HG02571 (cell line): ENCODE data around the gene REXO1.
"Not testable (repeated sequence)": the region's sequence is repeated elsewhere in the genome, so short reads cannot be mapped to it uniquely, and the experiment has no call there.

Experiments
- ATAC-seq: cut with Tn5 transposase; IDR thresholded peaks from one replicate; pipeline ENCODE4 v1.9.1; 2021; ENCODE audit warnings: mild to moderate bottlenecking, moderate library complexity; ENCODE audit not compliant: unreplicated experiment

The REXO1 gene

GRCh38 chr19:1877280-1877660 is 29.0 kb upstream of the REXO1 start:
- not testable (repeated sequence) for ATAC-seq

- not testable (repeated sequence) for ATAC-seq
Measured at GRCh38 chr19:1876496-1877279, 28.4 kb upstream of the REXO1 start.

GRCh38 chr19:1875646-1876495 is 27.6 kb upstream of the REXO1 start:
- peak; percentile 65 for ATAC-seq

- not testable (repeated sequence) for ATAC-seq
Measured at GRCh38 chr19:1875265-1875645, 27.0 kb upstream of the REXO1 start.

GRCh38 chr19:1874554-1875185 is 26.4 kb upstream of the REXO1 start:
- no peak for ATAC-seq

GRCh38 chr19:1873524-1874473 is 25.5 kb upstream of the REXO1 start:
- no peak for ATAC-seq

GRCh38 chr19:1872807-1873523 is 24.7 kb upstream of the REXO1 start:
- ATAC-seq, result no peak

- ATAC-seq, result no peak
Measured at GRCh38 chr19:1871630-1872029, 23.3 kb upstream of the REXO1 start.

GRCh38 chr19:1871140-1871597 is 22.9 kb upstream of the REXO1 start:
- no peak for ATAC-seq

GRCh38 chr19:1868971-1869370 is 20.7 kb upstream of the REXO1 start:
- no peak for ATAC-seq

- no peak for ATAC-seq
Measured at GRCh38 chr19:1867349-1867724, 19.1 kb upstream of the REXO1 start.

- no peak for ATAC-seq
Measured at GRCh38 chr19:1866693-1867348, 18.5 kb upstream of the REXO1 start.

GRCh38 chr19:1865172-1866010 is 17.1 kb upstream of the REXO1 start:
- no peak for ATAC-seq

GRCh38 chr19:1864480-1865171 is 16.3 kb upstream of the REXO1 start:
- peak; percentile 34 for ATAC-seq

- peak; percentile 49 for ATAC-seq
Measured at GRCh38 chr19:1863638-1864479, 15.6 kb upstream of the REXO1 start.

- ATAC-seq, result no peak
Measured at GRCh38 chr19:1863328-1863637, 15.0 kb upstream of the REXO1 start, which contains the start of gene KLF16. TSS of gene KLF16 (minus strand) at chr19:1863579. CDS start at chr19:1863497, 82 bp downstream.
